Colonic mucosa (tissue), 4 donors: ENCODE results near the gene DPH1. TPM values are rescaled to one million over a fixed set of nuclear protein-coding genes. Genes with fewer than 3 reads are reported as not detected.
A peak's percentile ranks its signal among the peaks of the same experiment; 100 is the strongest.
"Not testable (repeated sequence)": the region's sequence is repeated elsewhere in the genome, so short reads cannot be mapped to it uniquely, and the experiment has no call there.

ENCODE experiments used
- DNase-seq: peaks from one replicate; pipeline ENCODE4 v3.0.0-alpha.2; 2020
- H3K27ac ChIP-seq: fragments of 200-600 bp; one replicate; pipeline ENCODE4 v1.8.0; 2021
- H3K27me3 ChIP-seq: fragments of 200-600 bp; one replicate; pipeline ENCODE4 v1.8.0; 2021
- H3K36me3 ChIP-seq: fragments of 200-600 bp; one replicate; pipeline ENCODE4 v1.8.0; 2021
- H3K4me1 ChIP-seq: fragments of 200-600 bp; one replicate; pipeline ENCODE4 v1.8.0; 2021; ENCODE audit warnings: mild to moderate bottlenecking
- H3K4me3 ChIP-seq: fragments of 200-600 bp; one replicate; pipeline ENCODE4 v1.8.0; 2021
- H3K9ac ChIP-seq, 2 donors: one replicate each; pipeline ENCODE4 v1.7.0; 2013; ENCODE audit warnings: control low read depth in 2 of 2, low read depth in 2 of 2, low read length in 2 of 2
- H3K9me3 ChIP-seq: fragments of 200-600 bp; one replicate; pipeline ENCODE4 v1.8.0; 2021
- CTCF ChIP-seq: fragments of 200-600 bp; IDR thresholded peaks from one replicate; pipeline ENCODE4 v1.8.0; 2022; ENCODE audit warnings: antibody characterized with exemption, mild to moderate bottlenecking
- intact Hi-C: fragments of 100-400 bp; cut with DNase I; formaldehyde crosslinking; loops from one replicate; pipeline ENCODE4 v1.14.1; 2022
- total RNA-seq, 2 donors: library from RNA; stranded (reverse); fragmentation: NEBNext Ultra II Directional in 1 of 2; extraction: Animal tissue kit (Norgen Biotek cat#: 25700) in 1 of 2; gene quantifications; one replicate each; pipeline ENCODE4 v1.2.1, GENCODE V29; 2021
- donor health status: healthy.
- donor health status: DM: no; HTN: no; CAD: no.
- donor health status: DM: no; HTN: no; CAD: no.

DPH1 gene
- 10 to 100 TPM; 22.7 to 34.4 TPM for total RNA-seq

GRCh38 chr17:2029911-2030778 is at the start of gene DPH1:
Gene DPH1 (plus strand): TSS chr17:2030153. CDS start chr17:2030170, 17 bp downstream.
- peaks cover 26% of the 10 kb centered on the region for H3K27me3 ChIP-seq
- H3K27ac ChIP-seq = peak within 1 kb of the TSS; percentile 30
- peaks cover 7% of the 10 kb centered on the region for H3K4me1 ChIP-seq
- no peak for TF ChIP-seq CTCF
- DNase-seq = peak; percentile 92
- H3K36me3 ChIP-seq = no peaks in the 10 kb centered on the region
- H3K9me3 ChIP-seq = no peaks in the 10 kb centered on the region
- peak within 1 kb of the TSS; percentile 100 for H3K4me3 ChIP-seq
- intact Hi-C loops = loop anchor here (5.0 kb wide), 1 partner anchor 123 kb away; no protein-coding TSS in a partner anchor
- peak within 1 kb of the TSS; percentile 70 to 94 for H3K9ac ChIP-seq

GRCh38 chr17:1980665-1981250 is 49.2 kb upstream of the DPH1 start:
- DNase-seq = no peak
- intact Hi-C loops = no loop called here
- no peaks in the 10 kb centered on the region for H3K36me3 ChIP-seq
- no peak overlapping the region for H3K4me3 ChIP-seq
- H3K27me3 ChIP-seq = peaks cover 8% of the 10 kb centered on the region
- TF ChIP-seq CTCF = no peak
- no peaks in the 10 kb centered on the region for H3K9me3 ChIP-seq
- H3K27ac ChIP-seq = no peak overlapping the region
- no peak overlapping the region for H3K9ac ChIP-seq
- H3K4me1 ChIP-seq = no peaks in the 10 kb centered on the region

GRCh38 chr17:1982793-1983366 is 47.1 kb upstream of the DPH1 start:
- H3K4me3 ChIP-seq, H3K27ac ChIP-seq, H3K9ac ChIP-seq, H3K36me3 ChIP-seq, H3K27me3 ChIP-seq, H3K9me3 ChIP-seq, DNase-seq, H3K4me1 ChIP-seq, intact Hi-C loops: not testable (repeated sequence)

- no peak for TF ChIP-seq CTCF
These were observed 44.9 kb upstream of the DPH1 start for GRCh38 chr17:1985093-1985492.

GRCh38 chr17:1985686-1986085 is 44.3 kb upstream of the DPH1 start:
- TF ChIP-seq CTCF = no peak
- Histone ChIP-seq H3K4me3 (no peak overlapping the region), H3K36me3 (no peaks in the 10 kb centered on the region), H3K27me3 (no peaks in the 10 kb centered on the region), H3K9me3 (no peaks in the 10 kb centered on the region), H3K9ac (no peak overlapping the region), H3K4me1 (no peaks in the 10 kb centered on the region), H3K27ac (no peak overlapping the region)
- DNase-seq = no peak
- intact Hi-C loops = no loop called here

More at GRCh38 chr17:1985093-1985492, 44.9 kb upstream of the DPH1 start:
- Histone ChIP-seq H3K4me3 (no peak overlapping the region), H3K4me1 (no peaks in the 10 kb centered on the region), H3K36me3 (no peaks in the 10 kb centered on the region), H3K9me3 (no peaks in the 10 kb centered on the region), H3K27ac (no peak overlapping the region), H3K27me3 (no peaks in the 10 kb centered on the region), H3K9ac (no peak overlapping the region)
- intact Hi-C loops = no loop called here
- no peak for DNase-seq
